SK-N-MC (cell line): ENCODE measurements around the gene PIK3C2G.
"Not testable (repeated sequence)": the region's sequence is repeated elsewhere in the genome, so short reads cannot be mapped to it uniquely, and the experiment has no call there.

Experiments used
- DNase-seq: peaks from one replicate; pipeline ENCODE4 v3.0.0-alpha.2; 2011; ENCODE audit warnings: low read depth, low spot score
- H3K27ac ChIP-seq: fragments of 200-600 bp; sonication (generic); 2 replicates; pipeline ENCODE4 v1.5.1; 2016; ENCODE audit warnings: mixed run types
- H3K36me3 ChIP-seq: fragments of 200-600 bp; sonication (generic); 2 replicates; pipeline ENCODE4 v1.6.1; 2017; ENCODE audit warnings: antibody characterized with exemption, low read length, mixed read lengths; ENCODE audit not compliant: insufficient read depth
- H3K4me3 ChIP-seq: fragments of 200-600 bp; sonication (generic); 2 replicates; pipeline ENCODE4 v1.5.1; 2016
- H3K9ac ChIP-seq: fragments of 200-600 bp; sonication (generic); 2 replicates; pipeline ENCODE4 v1.8.0; 2017; ENCODE audit warnings: mixed run types, mixed read lengths; ENCODE audit not compliant: insufficient read length
- H3K9me3 ChIP-seq: fragments of 200-600 bp; sonication (generic); 2 replicates; pipeline ENCODE4 v1.6.1; 2017; ENCODE audit warnings: low read depth, mild to moderate bottlenecking, antibody characterized with exemption, low read length, moderate library complexity, mixed read lengths
- EZH2 ChIP-seq: fragments of 200-600 bp; sonication (generic); IDR thresholded peaks from one replicate; pipeline ENCODE4 v1.6.1; 2017; ENCODE audit warnings: antibody characterized with exemption
- FOXP2 ChIP-seq: optimal IDR thresholded peaks from 2 replicates; pipeline ENCODE3; 2011; ENCODE audit warnings: mild to moderate bottlenecking, moderate library complexity; ENCODE audit not compliant: insufficient read depth; ENCODE audit errors: extremely low read length, control extremely low read depth
- POLR2AphosphoS5 ChIP-seq: IDR thresholded peaks from 2 replicates; pipeline ENCODE4 v1.6.1; 2012; ENCODE audit warnings: mild to moderate bottlenecking, low read depth, low read length, borderline replicate concordance

PIK3C2G gene

GRCh38 chr12:18492372-18493025 lies 231.2 kb downstream of the PIK3C2G start:
- TF ChIP-seq POLR2AphosphoS5 (no peak), EZH2 (no peak), FOXP2 (no peak)
- Histone ChIP-seq H3K36me3 (no peaks in the 10 kb centered on the region), H3K27ac (no peak overlapping the region), H3K9ac (no peak overlapping the region), H3K4me3 (no peak overlapping the region), H3K9me3 (no peaks in the 10 kb centered on the region)
- no peak for DNase-seq

DNA sequence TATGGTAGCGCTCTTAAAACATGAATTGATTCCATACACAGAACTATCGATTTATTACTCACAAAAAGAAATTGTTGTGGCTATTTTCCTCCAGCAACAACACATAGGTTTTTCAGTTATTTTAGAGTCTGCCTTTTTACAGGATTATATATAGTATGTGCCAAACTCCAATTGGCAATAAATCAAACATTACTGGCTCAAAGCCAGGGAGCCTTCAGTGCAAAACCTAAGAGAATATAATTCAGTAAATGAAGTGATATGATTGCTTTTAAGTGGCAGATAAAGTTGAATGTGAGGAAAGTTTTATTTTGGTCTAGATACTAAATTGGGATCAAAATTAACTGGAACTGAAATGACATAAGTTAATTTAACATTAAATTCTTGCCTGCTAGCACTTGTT lies 234.8 kb downstream of the PIK3C2G start:
- Histone ChIP-seq H3K4me3 (no peak overlapping the region), H3K9ac (no peak overlapping the region), H3K27ac (no peak overlapping the region), H3K9me3 (no peaks in the 10 kb centered on the region), H3K36me3 (no peaks in the 10 kb centered on the region)
- TF ChIP-seq FOXP2, result no peak
- TF ChIP-seq POLR2AphosphoS5, result no peak
- TF ChIP-seq EZH2, result no peak
- DNase-seq, result no peak

GRCh38 chr12:18500160-18500574 lies 238.8 kb downstream of the PIK3C2G start:
- not testable (repeated sequence) for DNase-seq, H3K36me3 ChIP-seq, H3K9ac ChIP-seq, H3K27ac ChIP-seq, H3K4me3 ChIP-seq, H3K9me3 ChIP-seq

DNA sequence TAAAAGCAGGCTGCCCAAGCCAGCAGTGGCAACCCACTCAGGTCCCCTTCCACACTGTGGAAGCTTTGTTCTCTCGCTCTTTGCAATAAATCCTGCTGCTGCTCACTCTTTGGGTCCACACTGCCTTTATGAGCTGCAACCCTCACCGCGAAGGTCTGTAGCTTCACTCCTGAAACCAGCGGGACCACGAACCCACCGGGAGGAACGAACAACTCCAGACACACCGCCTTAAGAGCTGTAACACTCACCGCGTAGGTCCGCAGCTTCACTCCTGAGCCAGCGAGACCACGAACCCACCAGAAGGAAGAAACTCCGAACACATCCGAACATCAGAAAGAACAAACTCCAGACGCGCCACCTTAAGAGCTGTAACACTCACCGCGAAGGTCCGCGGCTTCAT lies 239.4 kb downstream of the PIK3C2G start:
- not testable (repeated sequence) for H3K36me3 ChIP-seq, H3K9ac ChIP-seq, H3K27ac ChIP-seq, H3K4me3 ChIP-seq, DNase-seq, H3K9me3 ChIP-seq

- Histone ChIP-seq H3K4me3 (no peak overlapping the region), H3K9ac (no peak overlapping the region), H3K9me3 (no peaks in the 10 kb centered on the region), H3K36me3 (no peaks in the 10 kb centered on the region), H3K27ac (no peak overlapping the region)
- TF ChIP-seq EZH2 (no peak), POLR2AphosphoS5 (no peak), FOXP2 (no peak)
- DNase-seq, result no peak
These were observed 241.2 kb downstream of the PIK3C2G start for GRCh38 chr12:18502422-18502968.

- H3K4me3 ChIP-seq, result no peak overlapping the region
- TF ChIP-seq FOXP2 (no peak), POLR2AphosphoS5 (no peak), EZH2 (no peak)
- no peak overlapping the region for H3K27ac ChIP-seq
- peaks cover 3% of the 10 kb centered on the region; the same call in 1 of the 2 replicates for H3K9me3 ChIP-seq
- DNase-seq, result no peak
- H3K9ac ChIP-seq, result no peak overlapping the region
- H3K36me3 ChIP-seq, result no peaks in the 10 kb centered on the region
These were observed 260.1 kb downstream of the PIK3C2G start for GRCh38 chr12:18521461-18521860.

DNA sequence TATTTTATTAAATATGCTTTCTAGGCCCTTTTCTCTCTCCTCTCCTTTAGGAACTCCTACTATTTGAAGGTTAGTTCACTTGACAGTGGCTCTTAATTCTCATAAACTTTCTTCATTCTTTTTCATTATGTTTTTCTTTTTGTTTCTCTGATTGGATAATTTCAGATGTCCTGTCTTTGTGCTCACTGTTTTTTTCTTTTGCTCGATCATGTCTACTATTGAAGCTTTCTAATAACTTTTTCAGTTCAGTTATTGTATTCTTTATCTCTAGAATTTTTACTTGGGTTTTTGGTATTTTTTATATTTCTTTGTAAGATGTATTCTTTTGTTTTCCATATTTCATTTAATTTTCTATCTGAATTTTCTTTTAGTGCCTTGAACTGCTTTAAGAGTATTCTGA lies 261.5 kb downstream of the PIK3C2G start:
- H3K9ac ChIP-seq, result no peak overlapping the region
- TF ChIP-seq EZH2 (no peak), FOXP2 (no peak), POLR2AphosphoS5 (no peak)
- no peak overlapping the region for H3K4me3 ChIP-seq
- DNase-seq, result no peak
- no peak overlapping the region for H3K27ac ChIP-seq
- H3K9me3 ChIP-seq, result peaks cover 3% of the 10 kb centered on the region; the same call in 1 of the 2 replicates
- no peaks in the 10 kb centered on the region for H3K36me3 ChIP-seq

DNA sequence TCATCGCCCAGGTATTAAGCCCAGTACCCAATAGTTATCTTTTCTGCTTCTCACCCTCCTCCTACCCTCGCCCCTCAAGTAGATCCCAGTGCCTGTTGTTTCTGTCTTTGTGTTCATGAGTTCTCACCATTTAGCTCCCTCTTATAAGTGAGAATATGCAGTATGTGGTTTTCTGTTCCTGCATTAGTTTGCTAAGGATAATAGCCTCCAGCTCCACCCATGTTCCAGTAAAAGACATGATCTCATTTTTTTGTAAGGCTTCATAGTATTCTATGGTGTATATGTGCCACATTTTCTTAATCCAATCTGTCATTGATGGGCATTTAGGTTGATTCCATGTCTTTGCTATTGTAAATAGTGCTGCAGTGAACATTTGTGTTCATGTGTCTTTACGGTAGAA lies 281.2 kb downstream of the PIK3C2G start:
- not testable (repeated sequence) for H3K9me3 ChIP-seq, H3K9ac ChIP-seq, H3K27ac ChIP-seq, DNase-seq, H3K36me3 ChIP-seq, H3K4me3 ChIP-seq

DNA sequence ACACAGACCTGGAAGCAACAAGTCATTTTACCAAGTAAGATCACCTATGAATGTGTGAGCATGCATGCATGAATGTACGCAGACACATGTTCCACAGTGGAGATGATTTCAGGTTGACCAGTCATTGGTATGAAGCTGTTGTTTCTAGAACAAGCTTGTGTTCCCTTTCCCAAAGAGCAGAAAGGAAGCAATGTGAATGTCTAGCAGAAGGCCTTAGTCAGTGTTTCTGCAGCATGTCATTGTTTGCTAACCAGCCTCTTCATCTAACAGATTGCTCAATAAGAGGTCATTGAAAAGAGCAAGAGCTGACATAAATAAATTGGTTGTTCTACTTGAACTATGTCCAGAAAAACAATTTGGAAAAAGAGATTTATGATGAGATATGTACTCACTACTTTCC lies 285.1 kb downstream of the PIK3C2G start:
- no peak overlapping the region for H3K9ac ChIP-seq
- no peaks in the 10 kb centered on the region for H3K36me3 ChIP-seq
- TF ChIP-seq EZH2 (no peak), POLR2AphosphoS5 (no peak), FOXP2 (no peak)
- no peaks in the 10 kb centered on the region for H3K9me3 ChIP-seq
- no peak overlapping the region for H3K4me3 ChIP-seq
- no peak overlapping the region for H3K27ac ChIP-seq
- DNase-seq, result no peak

DNA sequence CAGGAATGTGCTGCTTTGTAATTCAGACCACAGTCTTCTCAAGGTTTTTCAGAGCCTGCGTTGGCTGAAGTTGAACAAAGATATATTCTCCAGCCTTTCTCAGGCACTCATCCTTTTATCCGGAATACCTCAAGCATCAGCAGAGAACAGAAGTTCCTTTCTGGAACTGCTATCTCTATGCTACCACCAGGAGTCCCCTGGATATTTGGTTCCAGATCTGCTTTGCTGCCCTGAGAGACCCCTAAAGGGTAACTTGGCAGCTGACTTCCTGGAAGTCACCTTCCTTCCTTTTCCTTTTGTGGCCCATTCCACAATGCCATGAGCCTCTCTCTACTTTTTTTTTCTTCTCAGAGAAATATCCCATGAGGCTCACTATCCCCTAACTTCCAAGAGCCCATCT lies 288.3 kb downstream of the PIK3C2G start:
- TF ChIP-seq POLR2AphosphoS5 (no peak), EZH2 (no peak), FOXP2 (no peak)
- Histone ChIP-seq H3K36me3 (no peaks in the 10 kb centered on the region), H3K4me3 (no peak overlapping the region), H3K9me3 (no peaks in the 10 kb centered on the region), H3K27ac (no peak overlapping the region), H3K9ac (no peak overlapping the region)
- no peak for DNase-seq
